ENCODE data around the gene ZNF202. TPM values are rescaled to one million over a fixed set of nuclear protein-coding genes. Genes with fewer than 3 reads are reported as not detected.

Gene ZNF202
- total and polyA plus RNA-seq, 2 of the 13 experiments (the other 11 are each of a cell fraction or from before 2014, with no cell fraction given): 7.7 to 7.9 TPM

DNA sequence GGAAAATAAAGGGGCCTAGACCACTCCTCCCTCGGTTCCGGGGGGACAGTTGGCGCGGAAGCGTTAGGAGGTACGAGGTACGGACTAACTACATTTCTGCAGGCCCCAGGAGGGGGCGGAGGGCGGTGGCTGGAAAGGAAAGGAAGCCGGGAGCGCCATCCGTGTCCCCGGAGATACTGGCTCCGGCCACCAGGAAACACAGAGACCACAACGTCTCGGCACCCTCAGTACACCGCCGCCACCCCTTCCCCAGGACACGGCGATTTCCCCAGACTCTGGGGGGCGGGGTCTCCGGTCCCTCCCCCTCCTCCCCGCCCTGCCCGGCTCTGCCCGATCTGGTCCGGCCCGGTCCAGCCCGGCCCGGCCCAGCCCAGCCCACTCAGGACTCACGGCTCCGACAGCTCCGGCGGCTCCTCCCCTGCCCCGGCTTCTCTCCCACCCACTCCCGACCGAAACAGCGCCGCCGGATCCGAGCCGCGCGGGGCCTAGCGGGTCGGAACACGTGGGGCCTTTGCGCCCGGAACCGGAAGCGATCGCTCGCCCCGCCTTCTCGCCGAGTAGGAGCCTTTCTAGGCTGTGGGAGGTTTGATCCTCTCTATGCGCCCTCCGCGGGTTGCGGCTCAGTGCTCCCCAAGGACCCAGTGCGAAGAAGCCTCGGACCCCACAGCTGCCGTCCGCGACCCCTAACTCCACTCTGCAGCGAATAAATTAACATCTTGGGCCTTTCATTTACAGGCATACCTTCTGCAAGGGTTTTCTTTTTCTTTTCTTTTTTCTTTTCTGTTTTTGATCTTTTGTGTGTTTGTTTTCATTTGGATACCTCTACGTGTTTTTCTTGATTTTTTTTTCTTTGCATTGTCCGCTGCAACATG, at the start of gene ZNF202 (continued):
- TF ChIP-seq, protein P1, sequence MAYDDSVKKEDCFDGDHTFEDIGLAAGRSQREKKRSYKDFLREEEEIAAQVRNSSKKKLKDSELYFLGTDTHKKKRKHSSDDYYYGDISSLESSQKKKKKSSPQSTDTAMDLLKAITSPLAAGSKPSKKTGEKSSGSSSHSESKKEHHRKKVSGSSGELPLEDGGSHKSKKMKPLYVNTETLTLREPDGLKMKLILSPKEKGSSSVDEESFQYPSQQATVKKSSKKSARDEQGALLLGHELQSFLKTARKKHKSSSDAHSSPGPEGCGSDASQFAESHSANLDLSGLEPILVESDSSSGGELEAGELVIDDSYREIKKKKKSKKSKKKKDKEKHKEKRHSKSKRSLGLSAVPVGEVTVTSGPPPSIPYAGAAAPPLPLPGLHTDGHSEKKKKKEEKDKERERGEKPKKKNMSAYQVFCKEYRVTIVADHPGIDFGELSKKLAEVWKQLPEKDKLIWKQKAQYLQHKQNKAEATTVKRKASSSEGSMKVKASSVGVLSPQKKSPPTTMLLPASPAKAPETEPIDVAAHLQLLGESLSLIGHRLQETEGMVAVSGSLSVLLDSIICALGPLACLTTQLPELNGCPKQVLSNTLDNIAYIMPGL (CRISPR knock-in tag; IDR thresholded peaks at IDR 0.05; ENCODE audit: borderline replicate concordance in 1 of 2, low read depth in 1 of 2): peak; percentile 76 to 84; a peak in 3 of 4 replicates
- TF ChIP-seq ZNF563 (CRISPR knock-in tag; IDR thresholded peaks at IDR 0.05) (peak; percentile 80), RXRA (CRISPR knock-in tag; IDR thresholded peaks at IDR 0.05) (peak; percentile 41; the same call in 1 of the 2 replicates), SP2 (CRISPR knock-in tag; IDR thresholded peaks at IDR 0.05) (peak; percentile 82), ATF7-NPFF (CRISPR knock-in tag; IDR thresholded peaks at IDR 0.05; ENCODE audit: low read depth) (no peak), CBX5 (CRISPR knock-in tag; IDR thresholded peaks at IDR 0.05; ENCODE audit: borderline replicate concordance) (no peak; the same call in 1 of the 2 replicates), ZSCAN12 (CRISPR knock-in tag; IDR thresholded peaks at IDR 0.05) (peak; percentile 32; the same call in 1 of the 2 replicates), ZNF552 (CRISPR knock-in tag; IDR thresholded peaks at IDR 0.05; ENCODE audit: borderline replicate concordance) (no peak), BCL6 (CRISPR knock-in tag; IDR thresholded peaks at IDR 0.05) (peak; percentile 28; the same call in 1 of the 2 replicates), ARNT (IDR thresholded peaks at IDR 0.05) (no peak), ZNF446 (CRISPR knock-in tag; IDR thresholded peaks at IDR 0.05) (peak; percentile 56; the same call in 1 of the 2 replicates), KDM3A (CRISPR knock-in tag; IDR thresholded peaks at IDR 0.05; ENCODE audit: low read depth) (peak; percentile 64; the same call in 1 of the 2 replicates), FOSL1 (CRISPR knock-in tag; IDR thresholded peaks at IDR 0.05; ENCODE audit: borderline replicate concordance) (no peak), TBX2 (CRISPR knock-in tag; IDR thresholded peaks at IDR 0.05; ENCODE audit: borderline replicate concordance) (peak; percentile 54; the same call in 1 of the 2 replicates), GATAD2A (CRISPR knock-in tag; IDR thresholded peaks at IDR 0.05) (0 out of 2 replicates have a peak, but pooled peaks have one; percentile 29)
- TF ChIP-seq, protein P2, sequence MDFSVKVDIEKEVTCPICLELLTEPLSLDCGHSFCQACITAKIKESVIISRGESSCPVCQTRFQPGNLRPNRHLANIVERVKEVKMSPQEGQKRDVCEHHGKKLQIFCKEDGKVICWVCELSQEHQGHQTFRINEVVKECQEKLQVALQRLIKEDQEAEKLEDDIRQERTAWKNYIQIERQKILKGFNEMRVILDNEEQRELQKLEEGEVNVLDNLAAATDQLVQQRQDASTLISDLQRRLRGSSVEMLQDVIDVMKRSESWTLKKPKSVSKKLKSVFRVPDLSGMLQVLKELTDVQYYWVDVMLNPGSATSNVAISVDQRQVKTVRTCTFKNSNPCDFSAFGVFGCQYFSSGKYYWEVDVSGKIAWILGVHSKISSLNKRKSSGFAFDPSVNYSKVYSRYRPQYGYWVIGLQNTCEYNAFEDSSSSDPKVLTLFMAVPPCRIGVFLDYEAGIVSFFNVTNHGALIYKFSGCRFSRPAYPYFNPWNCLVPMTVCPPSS (IDR thresholded peaks at IDR 0.05): no peak
- TF ChIP-seq, protein P3, sequence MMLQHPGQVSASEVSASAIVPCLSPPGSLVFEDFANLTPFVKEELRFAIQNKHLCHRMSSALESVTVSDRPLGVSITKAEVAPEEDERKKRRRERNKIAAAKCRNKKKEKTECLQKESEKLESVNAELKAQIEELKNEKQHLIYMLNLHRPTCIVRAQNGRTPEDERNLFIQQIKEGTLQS (CRISPR knock-in tag; IDR thresholded peaks at IDR 0.05): no peak
- TF ChIP-seq, protein P4, sequence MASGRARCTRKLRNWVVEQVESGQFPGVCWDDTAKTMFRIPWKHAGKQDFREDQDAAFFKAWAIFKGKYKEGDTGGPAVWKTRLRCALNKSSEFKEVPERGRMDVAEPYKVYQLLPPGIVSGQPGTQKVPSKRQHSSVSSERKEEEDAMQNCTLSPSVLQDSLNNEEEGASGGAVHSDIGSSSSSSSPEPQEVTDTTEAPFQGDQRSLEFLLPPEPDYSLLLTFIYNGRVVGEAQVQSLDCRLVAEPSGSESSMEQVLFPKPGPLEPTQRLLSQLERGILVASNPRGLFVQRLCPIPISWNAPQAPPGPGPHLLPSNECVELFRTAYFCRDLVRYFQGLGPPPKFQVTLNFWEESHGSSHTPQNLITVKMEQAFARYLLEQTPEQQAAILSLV (CRISPR knock-in tag; IDR thresholded peaks at IDR 0.05; ENCODE audit: borderline replicate concordance): 0 out of 2 replicates have a peak, but pooled peaks have one; percentile 63
- TF ChIP-seq, protein P5, sequence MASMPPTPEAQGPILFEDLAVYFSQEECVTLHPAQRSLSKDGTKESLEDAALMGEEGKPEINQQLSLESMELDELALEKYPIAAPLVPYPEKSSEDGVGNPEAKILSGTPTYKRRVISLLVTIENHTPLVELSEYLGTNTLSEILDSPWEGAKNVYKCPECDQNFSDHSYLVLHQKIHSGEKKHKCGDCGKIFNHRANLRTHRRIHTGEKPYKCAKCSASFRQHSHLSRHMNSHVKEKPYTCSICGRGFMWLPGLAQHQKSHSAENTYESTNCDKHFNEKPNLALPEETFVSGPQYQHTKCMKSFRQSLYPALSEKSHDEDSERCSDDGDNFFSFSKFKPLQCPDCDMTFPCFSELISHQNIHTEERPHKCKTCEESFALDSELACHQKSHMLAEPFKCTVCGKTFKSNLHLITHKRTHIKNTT (CRISPR knock-in tag; IDR thresholded peaks at IDR 0.05): no peak
- TF ChIP-seq, protein P6, sequence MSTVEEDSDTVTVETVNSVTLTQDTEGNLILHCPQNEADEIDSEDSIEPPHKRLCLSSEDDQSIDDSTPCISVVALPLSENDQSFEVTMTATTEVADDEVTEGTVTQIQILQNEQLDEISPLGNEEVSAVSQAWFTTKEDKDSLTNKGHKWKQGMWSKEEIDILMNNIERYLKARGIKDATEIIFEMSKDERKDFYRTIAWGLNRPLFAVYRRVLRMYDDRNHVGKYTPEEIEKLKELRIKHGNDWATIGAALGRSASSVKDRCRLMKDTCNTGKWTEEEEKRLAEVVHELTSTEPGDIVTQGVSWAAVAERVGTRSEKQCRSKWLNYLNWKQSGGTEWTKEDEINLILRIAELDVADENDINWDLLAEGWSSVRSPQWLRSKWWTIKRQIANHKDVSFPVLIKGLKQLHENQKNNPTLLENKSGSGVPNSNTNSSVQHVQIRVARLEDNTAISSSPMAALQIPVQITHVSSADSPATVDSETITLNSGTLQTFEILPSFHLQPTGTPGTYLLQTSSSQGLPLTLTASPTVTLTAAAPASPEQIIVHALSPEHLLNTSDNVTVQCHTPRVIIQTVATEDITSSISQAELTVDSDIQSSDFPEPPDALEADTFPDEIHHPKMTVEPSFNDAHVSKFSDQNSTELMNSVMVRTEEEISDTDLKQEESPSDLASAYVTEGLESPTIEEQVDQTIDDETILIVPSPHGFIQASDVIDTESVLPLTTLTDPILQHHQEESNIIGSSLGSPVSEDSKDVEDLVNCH (CRISPR knock-in tag; IDR thresholded peaks at IDR 0.05): no peak
